ENCODE data around the gene RCE1. TPM values are rescaled to one million over a fixed set of nuclear protein-coding genes. Genes with fewer than 3 reads are reported as not detected.

RCE1 gene
- total RNA-seq, 4 donors from 2014 or later = 6.6 to 57.7 (median 38.0) TPM

- Histone ChIP-seq H3K27me3 (no peaks in the 10 kb centered on the region), H3K4me1 (peaks cover 0 to 8% (median 3%) of the 10 kb centered on the region in 4 donors), H3K4me3 (no peak overlapping the region), H3K9me3 (no peaks in the 10 kb centered on the region), H3K27ac (no peak overlapping the region), H3K36me3 (peaks cover 0 to 4% (median 0%) of the 10 kb centered on the region in 3 donors)
- TF ChIP-seq CTCF (IDR thresholded peaks at IDR 0.05) (no peak), POLR2A (IDR thresholded peaks at IDR 0.05) (no peak)
- DNase-seq = no peak
Observed at GRCh38 chr11:66862559-66863037, 19.4 kb downstream of the RCE1 start.

DNA sequence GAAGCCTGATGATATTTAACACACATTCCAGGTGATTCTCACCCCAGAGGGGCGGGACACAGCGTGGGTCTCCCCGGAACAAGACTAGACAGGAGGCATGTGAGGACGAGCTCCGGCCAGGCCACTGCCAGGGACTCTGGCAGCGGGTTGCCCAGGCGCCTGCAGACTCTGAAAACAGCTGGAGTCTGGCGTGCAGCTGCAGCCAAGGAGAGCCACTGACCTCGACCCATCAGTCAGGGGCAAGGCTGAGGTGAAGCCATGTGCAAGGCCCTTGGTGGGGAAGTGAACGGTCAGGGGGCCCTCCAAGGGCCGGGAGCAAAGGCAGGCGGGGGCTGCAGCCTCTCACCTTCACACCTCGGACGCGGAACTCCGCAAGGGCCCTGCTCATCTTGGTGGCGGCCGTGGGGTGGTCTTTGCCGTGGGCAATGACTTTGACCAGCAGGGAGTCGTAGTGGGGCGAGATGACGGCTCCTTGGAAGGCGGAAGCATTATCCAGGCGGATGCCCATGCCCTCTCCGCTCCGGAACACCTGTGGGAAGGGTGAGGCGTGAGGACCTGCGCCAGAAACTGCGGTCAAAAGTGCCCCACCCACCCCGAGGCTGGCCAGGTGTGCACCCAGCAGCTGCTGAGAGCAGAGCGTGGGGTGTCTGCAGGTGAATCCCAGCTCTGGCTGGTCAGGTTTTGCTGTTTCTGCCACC lies 20.3 kb downstream of the RCE1 start:
- no peak for DNase-seq
- peaks cover 0 to 5% (median 0%) of the 10 kb centered on the region in 3 donors for H3K36me3 ChIP-seq
- peaks cover 0 to 5% (median 2%) of the 10 kb centered on the region in 4 donors for H3K4me1 ChIP-seq
- H3K27me3 ChIP-seq = no peaks in the 10 kb centered on the region
- H3K4me3 ChIP-seq = no peak overlapping the region
- H3K9me3 ChIP-seq = no peaks in the 10 kb centered on the region
- TF ChIP-seq POLR2A (IDR thresholded peaks at IDR 0.05) (no peak), CTCF (IDR thresholded peaks at IDR 0.05) (no peak)
- H3K27ac ChIP-seq = no peak overlapping the region

DNA sequence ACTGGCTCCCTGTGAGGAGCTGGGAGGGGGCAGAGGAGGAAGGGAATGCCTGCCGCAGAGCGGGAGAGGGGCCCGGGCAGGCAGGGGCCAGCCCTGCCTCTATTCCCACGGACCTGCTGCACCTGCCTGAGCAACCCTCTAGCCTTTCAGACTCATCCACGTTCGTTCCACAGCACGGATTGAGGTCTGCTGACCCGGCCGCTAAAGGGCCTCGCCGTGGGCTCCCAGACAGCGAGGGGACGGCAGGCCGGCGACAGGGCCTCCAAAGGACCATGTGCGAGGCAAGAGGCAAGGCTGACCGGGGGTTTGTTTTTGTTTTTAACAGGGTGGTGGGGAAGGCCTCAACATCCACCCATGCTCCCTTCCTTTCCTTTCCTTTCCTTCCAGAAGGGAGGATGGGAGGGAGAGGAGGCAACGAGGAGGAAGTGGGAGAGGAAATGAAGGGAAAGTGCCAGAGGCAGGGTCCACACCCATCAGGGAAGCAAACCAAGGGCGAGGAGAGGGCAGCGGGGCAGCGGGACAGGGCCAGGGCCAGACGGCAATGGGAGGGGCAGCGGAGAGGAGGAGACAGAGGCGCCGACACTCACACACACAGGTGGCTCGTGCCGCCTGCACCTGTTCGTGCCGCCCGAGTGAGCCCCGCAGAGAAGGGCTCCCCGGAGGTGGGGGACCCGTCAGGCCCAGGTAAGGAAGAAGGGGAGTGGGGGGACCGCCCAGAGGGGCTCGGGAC lies 21.1 kb downstream of the RCE1 start:
- peaks cover 0 to 5% (median 4%) of the 10 kb centered on the region in 4 donors for H3K4me1 ChIP-seq
- TF ChIP-seq POLR2A (IDR thresholded peaks at IDR 0.05) = no peak
- TF ChIP-seq CTCF (IDR thresholded peaks at IDR 0.05) = no peak
- no peak overlapping the region for H3K27ac ChIP-seq
- H3K27me3 ChIP-seq = no peaks in the 10 kb centered on the region
- peaks cover 0 to 5% (median 0%) of the 10 kb centered on the region in 3 donors for H3K36me3 ChIP-seq
- no peaks in the 10 kb centered on the region for H3K9me3 ChIP-seq
- peak; percentile 25 to 68 (median 68) for DNase-seq
- H3K4me3 ChIP-seq = no peak overlapping the region

- Histone ChIP-seq H3K27ac (no peak overlapping the region), H3K36me3 (peaks cover 0 to 7% (median 0%) of the 10 kb centered on the region in 3 donors)
- TF ChIP-seq POLR2A (IDR thresholded peaks at IDR 0.05) = no peak
- no peak for TF ChIP-seq CTCF (IDR thresholded peaks at IDR 0.05)
Observed at GRCh38 chr11:66864924-66865697, 21.9 kb downstream of the RCE1 start.

GRCh38 chr11:66866007-66866406 lies 22.8 kb downstream of the RCE1 start:
- Histone ChIP-seq H3K27ac (no peak overlapping the region), H3K9me3 (no peaks in the 10 kb centered on the region), H3K27me3 (no peaks in the 10 kb centered on the region), H3K36me3 (peaks cover 0 to 16% (median 0%) of the 10 kb centered on the region in 3 donors), H3K4me3 (no peak overlapping the region), H3K4me1 (peaks cover 0 to 5% (median 4%) of the 10 kb centered on the region in 4 donors)
- no peak for DNase-seq
- TF ChIP-seq CTCF (IDR thresholded peaks at IDR 0.05) (no peak), POLR2A (IDR thresholded peaks at IDR 0.05) (no peak)

More at GRCh38 chr11:66864924-66865697, 21.9 kb downstream of the RCE1 start:
- DNase-seq = no peak
- Histone ChIP-seq H3K9me3 (no peaks in the 10 kb centered on the region), H3K27me3 (no peaks in the 10 kb centered on the region), H3K4me3 (no peak overlapping the region), H3K4me1 (peaks cover 0 to 5% (median 4%) of the 10 kb centered on the region in 4 donors)
